ENCODE measurements around the gene PRPF39.
"Not testable (repeated sequence)": the region's sequence is repeated elsewhere in the genome, so short reads cannot be mapped to it uniquely, and the experiment has no call there.

Gene PRPF39

DNA sequence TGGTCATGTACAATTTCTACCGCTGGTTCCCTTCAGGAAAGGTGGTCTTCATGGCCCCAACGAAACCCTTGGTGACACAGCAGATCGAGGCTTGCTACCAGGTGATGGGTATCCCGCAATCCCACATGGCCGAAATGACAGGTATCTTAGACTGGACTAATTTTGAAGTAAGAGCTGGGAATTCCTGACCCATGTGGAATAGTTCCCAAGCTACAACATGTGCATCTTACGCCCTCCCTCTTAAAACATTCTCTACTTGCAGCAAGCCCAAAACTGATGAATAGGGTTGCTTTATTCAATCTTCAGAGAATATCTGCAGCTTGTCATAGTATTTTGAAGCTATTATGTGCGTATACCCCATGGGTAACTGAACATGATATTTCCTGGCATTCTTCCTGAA is 52.5 kb downstream of the PRPF39 start:
- no peak for DNase-seq (ENCODE audit: low spot score)

DNA sequence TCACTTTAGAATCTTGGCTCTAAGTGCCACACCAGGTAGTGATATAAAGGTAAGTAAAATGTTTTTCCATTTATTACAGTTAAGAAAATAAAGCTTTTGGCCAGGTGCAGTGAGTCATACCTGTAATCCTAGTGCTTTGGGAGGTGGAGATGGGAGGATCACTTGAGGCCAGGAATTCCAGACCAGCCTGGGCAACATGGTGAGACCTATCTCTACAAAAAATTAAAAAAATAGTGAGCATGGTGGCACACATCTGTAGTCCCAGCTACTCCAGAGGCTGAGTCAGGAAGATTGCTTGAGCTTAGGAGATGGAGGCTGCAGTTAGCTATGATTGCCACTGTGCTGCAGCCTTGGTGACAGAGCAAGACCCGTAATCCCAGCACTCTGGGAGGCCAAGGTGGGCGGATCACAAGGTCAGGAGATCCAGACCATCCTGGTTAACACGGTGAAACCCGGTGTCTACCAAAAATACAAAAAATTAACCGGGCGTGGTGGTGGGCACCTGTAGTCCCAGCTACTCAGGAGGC is 56.8 kb downstream of the PRPF39 start:
- no peak for DNase-seq (ENCODE audit: low spot score)

DNA sequence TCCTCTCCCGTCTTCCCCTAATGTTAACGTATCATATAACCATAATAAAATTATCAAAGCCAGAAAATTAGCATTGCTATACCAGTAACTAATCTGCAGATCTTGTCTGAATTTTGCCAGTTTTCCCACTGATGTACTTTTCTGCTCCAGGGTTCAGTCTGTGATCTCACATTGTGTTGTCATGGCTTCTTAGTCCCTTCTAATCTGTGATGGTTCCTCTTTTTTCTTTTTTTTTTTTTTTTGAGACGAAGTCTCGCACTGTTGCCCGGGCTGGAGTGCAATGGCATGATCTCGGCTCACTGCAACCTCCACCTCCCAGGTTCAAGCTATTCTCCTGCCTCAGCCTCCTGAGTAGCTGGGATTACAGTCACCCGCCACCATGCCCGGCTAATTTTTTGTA is 58.2 kb downstream of the PRPF39 start:
- DNase-seq (ENCODE audit: low spot score), result not testable (repeated sequence)

DNA sequence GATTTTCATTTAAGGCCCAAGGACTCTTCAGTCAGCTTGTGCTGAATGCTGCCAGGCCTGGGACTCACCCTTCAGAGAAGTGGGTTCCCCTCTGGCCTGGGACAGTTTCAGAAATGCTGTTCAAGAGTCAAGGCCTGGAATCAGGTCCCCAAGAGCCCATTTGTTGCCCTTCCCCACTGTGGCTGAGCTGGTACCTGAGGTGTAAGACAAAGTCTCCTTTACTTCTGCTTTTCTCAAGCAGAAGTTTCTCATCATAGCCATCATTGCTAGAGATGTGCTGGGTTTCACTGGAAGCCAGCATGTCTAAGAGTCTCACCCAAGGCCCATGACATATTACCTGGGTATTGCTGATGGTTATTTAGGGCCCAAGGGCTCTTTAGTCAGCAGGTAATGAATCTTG is 60.7 kb downstream of the PRPF39 start:
- DNase-seq (ENCODE audit: low spot score), result no peak

DNA sequence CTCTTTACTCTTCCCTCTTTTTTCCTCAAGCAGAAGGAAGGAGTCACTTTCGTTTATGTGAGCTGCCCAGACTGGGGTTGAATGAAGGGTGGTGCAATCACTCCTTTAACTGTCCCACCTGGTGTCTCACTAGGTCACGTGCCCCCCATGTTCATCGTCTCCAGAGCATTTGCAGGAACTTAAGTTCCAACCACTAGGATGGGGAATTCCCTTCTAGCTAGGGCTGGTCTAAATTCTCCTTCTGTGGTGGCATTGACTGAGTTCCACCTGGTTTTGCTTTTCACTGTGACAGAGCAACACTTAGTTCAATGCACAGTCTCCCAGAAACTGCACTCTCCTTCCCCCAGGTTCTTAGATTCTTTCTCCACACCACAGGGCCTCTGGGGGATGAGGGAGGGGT is 61.3 kb downstream of the PRPF39 start:
- DNase-seq (ENCODE audit: low spot score), result no peak

DNA sequence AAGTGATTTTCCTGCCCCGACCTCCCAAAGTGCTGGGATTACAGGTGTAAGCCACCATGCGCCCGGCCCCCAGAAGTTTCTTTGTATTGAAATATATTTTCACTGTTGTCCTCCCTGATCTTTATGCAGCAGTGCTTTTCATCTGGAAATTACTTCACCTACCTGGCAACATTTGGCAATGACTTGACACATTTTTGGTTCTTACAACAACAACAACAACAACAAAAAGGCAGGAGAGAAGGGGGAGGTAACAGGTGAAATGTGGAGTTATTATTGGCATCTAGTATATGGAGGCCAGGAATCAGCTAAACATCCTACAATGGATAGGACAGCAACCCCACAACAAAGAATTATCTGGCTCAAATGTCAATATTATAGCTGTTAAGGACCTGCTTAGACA is 65.7 kb downstream of the PRPF39 start:
- DNase-seq (ENCODE audit: low spot score), result no peak

DNA sequence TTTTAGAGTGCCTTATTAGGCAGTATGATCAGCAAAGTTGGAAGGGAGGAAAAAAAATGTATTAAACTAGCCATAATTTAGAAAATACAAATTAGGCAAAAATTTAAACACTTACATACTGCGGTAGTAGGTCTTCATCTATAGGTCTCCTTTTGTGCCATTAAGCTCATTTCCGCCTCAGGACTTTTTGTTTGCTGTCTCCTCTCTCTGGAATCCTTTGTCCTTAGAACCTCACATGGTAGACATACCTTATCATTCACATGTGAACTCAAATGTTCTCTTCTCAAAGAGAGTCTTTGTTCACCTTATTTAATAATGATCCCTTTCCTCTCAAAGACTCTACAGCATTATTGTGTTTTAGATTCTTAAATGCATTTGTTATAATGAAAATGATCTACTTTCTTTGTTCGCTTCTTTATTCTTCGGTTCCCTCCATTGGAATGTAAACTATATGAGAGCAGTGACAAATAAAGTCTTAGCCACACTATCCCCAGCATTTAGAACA is 66.5 kb downstream of the PRPF39 start:
- no peak for DNase-seq (ENCODE audit: low spot score)

DNA sequence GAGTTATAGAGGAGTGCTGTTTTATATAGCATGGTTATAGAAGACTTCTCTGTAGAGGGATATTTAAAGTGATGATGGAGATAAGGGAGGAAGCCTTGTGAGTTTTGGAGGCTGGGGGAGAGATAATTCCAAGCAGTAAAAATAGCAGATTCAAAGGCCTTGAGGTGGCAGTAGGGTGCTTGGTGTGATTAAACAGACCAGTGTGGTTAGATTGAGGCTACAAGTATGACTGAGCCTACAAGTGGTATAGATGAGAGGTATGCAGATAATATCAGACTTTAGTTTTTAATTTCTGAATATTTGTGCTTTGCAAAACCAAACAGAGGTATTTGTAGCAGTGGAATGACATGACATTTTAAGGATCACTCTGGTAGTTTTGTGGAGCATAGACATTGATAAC is 72.2 kb downstream of the PRPF39 start:
- no peak for DNase-seq (ENCODE audit: low spot score)

Data from AG20443 (cell line).